GM21515 (cell line): ENCODE data around the gene ZMYM4.
"Not testable (repeated sequence)": the region's sequence is repeated elsewhere in the genome, so short reads cannot be mapped to it uniquely, and the experiment has no call there.

Experiments
- ATAC-seq: cut with Tn5 transposase; IDR thresholded peaks from one replicate; pipeline ENCODE4 v1.9.1; 2021; ENCODE audit not compliant: unreplicated experiment

ZMYM4 gene

GRCh38 chr1:35324486-35324885, 56.0 kb downstream of the ZMYM4 start:
- no peak for ATAC-seq

- no peak for ATAC-seq
Observed at GRCh38 chr1:35326246-35326866, 57.8 kb downstream of the ZMYM4 start.

GRCh38 chr1:35331618-35332017, 63.1 kb downstream of the ZMYM4 start:
- not testable (repeated sequence) for ATAC-seq

- no peak for ATAC-seq
Observed at GRCh38 chr1:35334485-35334884, 66.0 kb downstream of the ZMYM4 start.

- no peak for ATAC-seq
Observed at GRCh38 chr1:35340519-35340918, 72.0 kb downstream of the ZMYM4 start.

GRCh38 chr1:35345439-35345981, 77.0 kb downstream of the ZMYM4 start:
- no peak for ATAC-seq

GRCh38 chr1:35350872-35351271, 82.4 kb downstream of the ZMYM4 start:
- no peak for ATAC-seq

- ATAC-seq, result no peak
Observed at GRCh38 chr1:35359995-35360394, 91.5 kb downstream of the ZMYM4 start.

GRCh38 chr1:35361638-35362037, 93.1 kb downstream of the ZMYM4 start:
- ATAC-seq, result no peak

GRCh38 chr1:35364741-35365140, 96.2 kb downstream of the ZMYM4 start:
- ATAC-seq, result no peak

- no peak for ATAC-seq
Observed at GRCh38 chr1:35367914-35368313, 99.4 kb downstream of the ZMYM4 start.

- ATAC-seq, result no peak
Observed at GRCh38 chr1:35369922-35370671, 101.6 kb downstream of the ZMYM4 start.

- no peak for ATAC-seq
Observed at GRCh38 chr1:35371506-35371905, 103.0 kb downstream of the ZMYM4 start.

GRCh38 chr1:35377555-35377954, 109.0 kb downstream of the ZMYM4 start:
- no peak for ATAC-seq

GRCh38 chr1:35379317-35380000, 111.0 kb downstream of the ZMYM4 start:
- no peak for ATAC-seq

- not testable (repeated sequence) for ATAC-seq
Observed at GRCh38 chr1:35380111-35380510, 111.6 kb downstream of the ZMYM4 start.

GRCh38 chr1:35382107-35382506, 113.6 kb downstream of the ZMYM4 start:
- no peak for ATAC-seq

GRCh38 chr1:35386290-35386689, 117.8 kb downstream of the ZMYM4 start:
- ATAC-seq, result no peak

- no peak for ATAC-seq
Observed at GRCh38 chr1:35386959-35387358, 118.5 kb downstream of the ZMYM4 start.

GRCh38 chr1:35390600-35391494, 122.3 kb downstream of the ZMYM4 start:
- no peak for ATAC-seq

- no peak for ATAC-seq
Observed at GRCh38 chr1:35394386-35394785, 125.9 kb downstream of the ZMYM4 start.
